ENCODE results near the gene TEX10. TPM values are rescaled to one million over a fixed set of nuclear protein-coding genes. Genes with fewer than 3 reads are reported as not detected.

TEX10 gene
- total RNA-seq, 2 donors from 2014 or later = 44.7 to 49.4 TPM

DNA sequence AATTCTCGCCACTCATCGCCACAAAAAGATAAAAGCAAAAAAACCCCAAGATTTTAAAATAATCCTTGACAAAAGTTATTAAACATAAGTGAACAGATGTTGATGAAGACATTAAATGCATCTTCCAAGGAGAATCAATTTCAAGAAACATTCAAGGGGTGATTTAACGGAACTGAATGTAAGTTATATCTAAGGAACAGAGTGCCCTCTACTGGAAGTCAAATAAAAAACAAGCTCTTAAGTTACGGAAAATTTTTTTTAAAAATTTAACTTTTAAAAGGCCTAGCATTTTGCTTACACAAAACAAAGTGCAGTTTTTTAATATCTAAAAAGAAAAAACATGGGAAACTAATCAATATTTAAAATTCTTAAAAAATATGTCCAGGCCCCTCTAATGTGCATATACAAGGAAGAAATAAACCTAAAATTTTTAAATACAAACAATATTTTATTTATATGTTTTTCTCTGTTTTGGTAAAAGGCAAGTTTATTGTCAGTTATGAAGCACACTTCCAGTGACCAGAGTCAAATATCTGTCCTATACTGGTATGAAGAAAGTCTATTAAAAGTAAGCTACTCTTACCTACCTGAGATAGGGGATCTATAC, 28.0 kb downstream of the TEX10 start:
- no peaks in the 10 kb centered on the region for H3K4me1 ChIP-seq (ENCODE audit: control insufficient read depth, insufficient read depth, low read length)
- no peak overlapping the region for H3K9ac ChIP-seq (ENCODE audit: extremely low read depth, low read length, poor library complexity, severe bottlenecking)
- no peak for DNase-seq
- H3K27me3 Mint-ChIP-seq (ENCODE audit: insufficient read depth) = no peaks in the 10 kb centered on the region
- H3K9me3 ChIP-seq (ENCODE audit: control insufficient read depth, low read length) = no peaks in the 10 kb centered on the region
- no peak overlapping the region for H3K27ac Mint-ChIP-seq
- 75 to 87% methylated on average over 1 to 2 of the region's 4 CpGs for WGBS, 2 experiments (ENCODE audit: insufficient coverage in 1 of 2, insufficient read length in 1 of 2)
- H3K4me3 ChIP-seq (ENCODE audit: low read length) = no peak overlapping the region
- TF ChIP-seq CTCF (conservative IDR thresholded peaks at IDR 0.05) = peak; percentile 80
- H3K4me3 Mint-ChIP-seq = no peak overlapping the region
- H3K36me3 ChIP-seq (ENCODE audit: control insufficient read depth, insufficient read depth, low read length) = peaks cover 79% of the 10 kb centered on the region
- H3K27me3 ChIP-seq (ENCODE audit: control insufficient read depth, insufficient read depth, low read length, poor library complexity, severe bottlenecking) = no peaks in the 10 kb centered on the region
- H3K4me1 Mint-ChIP-seq = no peaks in the 10 kb centered on the region
- H3K27ac ChIP-seq (ENCODE audit: low read depth, low read length) = no peak overlapping the region
- peaks cover 52% of the 10 kb centered on the region for H3K36me3 Mint-ChIP-seq (ENCODE audit: low read depth)
- no peaks in the 10 kb centered on the region for H3K9me3 Mint-ChIP-seq

DNA sequence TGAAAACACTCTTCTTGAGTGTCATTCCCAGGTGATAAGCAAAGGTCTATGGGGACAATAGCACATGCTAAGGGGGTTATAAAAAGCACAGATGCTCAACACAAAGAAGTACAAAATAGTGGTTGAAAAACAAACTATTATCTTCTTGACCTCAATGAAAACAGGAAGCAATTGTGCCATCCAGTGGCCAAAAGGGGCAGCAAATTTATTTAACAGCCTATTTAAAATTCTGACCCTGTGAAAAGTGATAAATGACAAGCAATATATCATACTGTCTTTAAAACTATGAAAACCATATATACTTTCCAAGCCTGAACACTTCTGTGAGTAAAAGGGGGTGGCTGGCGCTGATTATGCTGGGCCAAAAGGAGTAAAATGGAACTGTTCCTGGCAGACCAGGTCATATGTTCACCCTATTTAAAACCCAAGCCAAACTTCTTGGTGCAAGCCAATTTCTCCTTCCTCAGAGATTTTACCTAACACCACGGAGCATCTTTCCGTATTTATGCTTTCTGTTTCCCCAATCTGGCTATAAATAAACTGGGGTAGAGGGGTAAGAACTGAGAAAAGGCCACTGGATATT, 29.7 kb downstream of the TEX10 start:
- Histone ChIP-seq H3K27me3 (ENCODE audit: control insufficient read depth, insufficient read depth, low read length, poor library complexity, severe bottlenecking) (no peaks in the 10 kb centered on the region), H3K9me3 (ENCODE audit: control insufficient read depth, low read length) (no peaks in the 10 kb centered on the region), H3K27ac (ENCODE audit: low read depth, low read length) (no peak overlapping the region), H3K36me3 (ENCODE audit: control insufficient read depth, insufficient read depth, low read length) (peaks cover 74% of the 10 kb centered on the region), H3K4me1 (ENCODE audit: control insufficient read depth, insufficient read depth, low read length) (no peaks in the 10 kb centered on the region), H3K9ac (ENCODE audit: extremely low read depth, low read length, poor library complexity, severe bottlenecking) (no peak overlapping the region), H3K4me3 (ENCODE audit: low read length) (no peak overlapping the region)
- Mint-ChIP-seq H3K9me3 (no peaks in the 10 kb centered on the region), H3K27ac (peak overlapping the region; percentile 74), H3K4me1 (no peaks in the 10 kb centered on the region), H3K36me3 (ENCODE audit: low read depth) (peaks cover 56% of the 10 kb centered on the region), H3K4me3 (no peak overlapping the region), H3K27me3 (ENCODE audit: insufficient read depth) (no peaks in the 10 kb centered on the region)
- 88% methylated on average over 3 of the region's 3 CpGs; no CpG with 5 or more reads in 1 of the 2 experiments for WGBS, 2 experiments (ENCODE audit: insufficient coverage in 1 of 2, insufficient read length in 1 of 2)
- TF ChIP-seq CTCF (conservative IDR thresholded peaks at IDR 0.05) = peak; percentile 86
- peak; percentile 71 for DNase-seq

DNA sequence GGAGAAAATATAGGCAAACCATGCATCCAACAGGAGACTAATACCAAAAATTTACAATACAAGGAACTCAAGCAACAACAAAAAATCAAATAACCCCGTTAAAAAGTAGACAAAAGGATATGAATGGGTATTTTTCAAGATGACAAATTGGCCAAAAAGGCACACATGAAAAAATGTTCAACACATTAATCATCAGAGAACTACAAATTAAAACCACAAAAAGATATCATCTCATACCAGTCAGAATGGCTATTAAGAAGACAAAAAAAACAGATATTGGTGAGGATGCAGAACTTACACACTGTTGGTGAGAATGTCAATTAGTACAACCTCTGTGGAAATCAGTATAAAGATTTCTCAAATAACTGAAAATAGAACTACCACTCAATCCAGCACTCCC, 35.0 kb downstream of the TEX10 start:
- Histone ChIP-seq H3K27ac (ENCODE audit: low read depth, low read length) (no peak overlapping the region), H3K4me1 (ENCODE audit: control insufficient read depth, insufficient read depth, low read length) (no peaks in the 10 kb centered on the region), H3K9me3 (ENCODE audit: control insufficient read depth, low read length) (peaks cover 33% of the 10 kb centered on the region), H3K36me3 (ENCODE audit: control insufficient read depth, insufficient read depth, low read length) (peaks cover 85% of the 10 kb centered on the region), H3K4me3 (ENCODE audit: low read length) (no peak overlapping the region), H3K9ac (ENCODE audit: extremely low read depth, low read length, poor library complexity, severe bottlenecking) (no peak overlapping the region), H3K27me3 (ENCODE audit: control insufficient read depth, insufficient read depth, low read length, poor library complexity, severe bottlenecking) (no peaks in the 10 kb centered on the region)
- DNase-seq = no peak
- TF ChIP-seq CTCF (conservative IDR thresholded peaks at IDR 0.05) = no peak
- no peak overlapping the region for H3K27ac Mint-ChIP-seq
- 80% methylated on average over 1 of the region's 1 CpG; no CpG with 5 or more reads in 1 of the 2 experiments for WGBS, 2 experiments (ENCODE audit: insufficient coverage in 1 of 2, insufficient read length in 1 of 2)
- H3K4me3 Mint-ChIP-seq = no peak overlapping the region
- H3K9me3 Mint-ChIP-seq = peaks cover 36% of the 10 kb centered on the region
- H3K4me1 Mint-ChIP-seq = no peaks in the 10 kb centered on the region
- H3K27me3 Mint-ChIP-seq (ENCODE audit: insufficient read depth) = no peaks in the 10 kb centered on the region
- peaks cover 75% of the 10 kb centered on the region for H3K36me3 Mint-ChIP-seq (ENCODE audit: low read depth)

Measured in endodermal cell (in vitro differentiated cells).